Stromal cell of bone marrow (primary cell): ENCODE results near the gene ZER1.
A peak's percentile ranks its signal among the peaks of the same experiment; 100 is the strongest.

Source experiments
- DNase-seq: peaks from one replicate; pipeline ENCODE4 v3.0.0-alpha.2; 2012; ENCODE audit warnings: low read depth

ZER1 gene

DNA sequence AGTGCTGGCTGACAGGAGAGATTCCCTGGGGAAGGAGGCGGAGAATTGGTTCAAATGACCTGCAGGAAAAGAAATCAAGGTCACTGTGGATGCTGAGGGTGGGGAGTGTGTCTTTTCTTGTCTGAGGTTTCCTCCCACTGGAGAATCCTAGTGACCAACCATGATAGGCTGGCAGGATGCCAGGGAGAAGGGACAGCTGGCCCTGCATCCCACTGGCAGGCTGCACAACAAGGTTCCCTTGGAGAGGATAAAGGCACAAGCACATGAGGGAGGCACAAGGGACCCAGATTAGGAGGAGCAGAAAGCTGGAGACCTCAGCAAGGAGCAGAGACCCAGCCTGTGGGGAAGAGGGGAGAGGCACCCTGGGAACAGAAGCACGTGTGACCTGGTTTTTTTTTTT is 36.4 kb downstream of the ZER1 start:
- no peak for DNase-seq

GRCh38 chr9:128733256-128733655 is 38.5 kb downstream of the ZER1 start:
- peak; percentile 45 for DNase-seq

DNA sequence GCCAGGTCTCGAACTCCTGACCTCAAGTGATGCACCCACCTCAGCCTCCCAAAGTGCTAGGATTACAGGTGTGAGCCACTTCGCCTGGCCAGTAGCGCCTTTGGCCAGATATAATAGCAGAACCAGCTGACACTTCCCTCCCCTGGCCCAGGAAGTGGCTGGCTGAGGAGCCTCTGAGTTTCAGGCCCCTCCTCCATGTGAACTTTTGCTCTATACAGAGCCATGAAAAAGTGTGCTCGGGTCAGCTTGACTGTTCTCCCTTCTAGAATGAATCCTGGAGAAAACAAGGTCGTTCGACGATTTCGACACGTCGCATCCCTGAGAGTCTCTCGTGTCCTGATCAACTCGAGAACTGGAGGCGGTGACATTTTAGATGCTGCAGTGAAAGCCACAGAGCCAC is 39.2 kb downstream of the ZER1 start:
- no peak for DNase-seq

GRCh38 chr9:128731691-128732090 is 40.0 kb downstream of the ZER1 start:
- DNase-seq, result no peak

- DNase-seq, result no peak
Observed at GRCh38 chr9:128731093-128731492, 40.6 kb downstream of the ZER1 start.

GRCh38 chr9:128729766-128730517 is 41.8 kb downstream of the ZER1 start:
- DNase-seq, result no peak

DNA sequence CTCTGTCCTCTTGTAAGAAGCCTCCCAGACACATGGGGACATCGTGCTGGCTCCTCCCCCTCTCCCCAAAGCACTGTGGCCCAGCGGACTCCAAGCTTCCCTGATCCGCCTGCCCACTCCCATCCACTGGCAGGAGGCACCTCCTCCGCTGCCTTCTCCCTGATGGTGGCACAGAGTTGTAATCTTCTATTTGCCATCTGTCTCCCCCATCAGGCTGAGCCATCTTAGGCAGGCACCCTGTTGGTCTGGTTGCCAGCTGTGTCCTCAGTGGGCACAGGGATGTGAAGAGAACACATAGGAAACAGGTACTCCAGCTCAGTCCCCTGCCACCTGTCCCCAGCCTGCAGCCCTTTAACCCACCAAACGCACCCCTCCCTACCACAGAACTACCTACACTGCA is 42.4 kb downstream of the ZER1 start:
- DNase-seq, result no peak

DNA sequence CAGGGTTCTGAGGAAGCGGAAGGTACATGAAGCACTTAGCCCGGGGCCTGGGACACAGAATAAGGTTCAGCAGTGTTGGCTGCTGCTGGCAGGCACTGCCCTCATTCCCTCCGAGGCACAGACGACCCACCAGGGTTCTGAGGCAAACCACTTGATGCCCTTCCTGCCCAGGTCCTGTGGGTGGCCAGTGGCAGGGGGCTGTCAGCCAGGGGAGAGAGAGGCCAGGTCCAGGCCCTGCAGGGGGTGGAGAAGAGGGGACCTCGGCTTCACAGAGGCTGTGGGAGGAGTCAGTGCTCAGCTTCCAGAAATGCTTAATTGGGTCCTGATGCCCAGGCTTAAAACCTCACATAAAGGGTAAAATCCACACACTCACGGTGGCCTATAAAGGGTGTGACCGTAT is 43.4 kb downstream of the ZER1 start:
- DNase-seq, result no peak

GRCh38 chr9:128727640-128728248 is 44.0 kb downstream of the ZER1 start:
- no peak for DNase-seq

GRCh38 chr9:128724744-128725211 is 46.9 kb downstream of the ZER1 start:
- peak; percentile 50 for DNase-seq

DNA sequence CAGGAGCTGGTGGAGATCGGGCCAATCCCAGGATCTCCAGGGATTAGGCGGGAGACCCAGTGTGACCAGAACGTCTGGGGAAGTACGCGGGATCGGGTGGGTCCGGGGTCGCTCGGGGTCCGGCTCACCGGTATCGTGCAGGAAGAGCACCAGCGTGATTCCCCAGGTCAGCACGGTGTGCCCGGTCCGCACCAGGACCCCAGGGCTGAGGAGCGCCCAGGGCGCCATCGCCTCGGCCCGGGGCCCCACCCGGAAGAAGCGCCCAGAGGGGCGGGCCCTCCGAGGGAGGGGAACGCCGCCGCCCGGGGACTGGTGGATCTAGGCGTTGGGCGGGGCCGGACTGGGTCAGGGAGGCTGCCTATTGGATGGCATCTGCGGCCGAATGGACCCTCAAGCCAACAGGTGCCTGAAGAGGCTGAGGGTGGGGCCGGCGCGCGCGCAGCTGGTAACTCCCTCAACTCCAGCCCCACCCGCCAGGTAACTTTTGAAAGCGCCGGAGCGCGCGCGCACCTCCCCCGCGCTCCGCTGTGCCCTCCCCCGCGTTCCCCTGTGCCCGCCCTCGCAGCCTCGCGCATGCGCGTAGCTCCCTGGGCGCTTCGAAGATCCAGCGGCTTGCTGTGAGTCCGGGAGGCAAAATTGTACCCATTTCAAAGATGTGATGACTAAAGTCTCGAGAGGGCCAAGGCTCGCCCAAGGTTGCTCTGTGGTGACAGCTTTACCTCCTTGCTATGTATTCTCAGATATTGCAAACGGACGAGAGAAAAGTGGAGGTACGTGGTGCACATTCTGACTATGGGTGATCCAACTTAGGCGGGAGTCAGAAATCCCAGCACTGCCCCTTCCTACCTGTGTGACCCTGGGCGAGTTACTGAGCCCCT is 47.6 kb downstream of the ZER1 start, which contains the start of gene ZDHHC12:
ZDHHC12 (minus strand) TSS at position 262 of the 878 bp plus-strand sequence; CDS start at position 228, 34 bp downstream.
- DNase-seq, result peak; percentile 79

DNA sequence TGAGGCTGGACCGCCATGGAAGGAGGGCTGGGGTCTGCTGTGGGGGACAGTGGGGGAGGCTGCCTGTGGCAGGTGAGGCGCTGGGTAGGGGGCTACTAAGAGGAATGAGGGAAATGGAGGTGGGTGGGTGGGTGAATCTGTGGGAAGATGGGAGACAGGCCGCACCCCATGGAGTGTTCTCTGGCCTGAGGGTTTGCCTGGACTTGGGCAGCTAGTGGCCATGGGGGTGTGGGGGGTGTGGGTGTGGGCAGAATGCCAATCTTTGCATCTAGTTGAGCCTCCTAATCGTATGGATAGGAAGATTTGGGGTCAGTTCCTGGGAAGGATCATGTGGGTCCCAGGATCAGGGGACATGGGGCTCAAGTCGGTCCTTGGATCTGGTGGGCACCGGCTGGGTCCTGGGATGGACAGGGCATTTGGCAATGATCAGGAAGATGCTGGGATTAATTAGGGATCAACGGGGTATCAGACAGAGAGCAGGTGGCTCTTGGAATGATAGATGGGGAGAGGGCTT is 48.3 kb downstream of the ZER1 start:
- no peak for DNase-seq

- DNase-seq, result no peak
Observed at GRCh38 chr9:128722380-128723351, 49.1 kb downstream of the ZER1 start.

DNA sequence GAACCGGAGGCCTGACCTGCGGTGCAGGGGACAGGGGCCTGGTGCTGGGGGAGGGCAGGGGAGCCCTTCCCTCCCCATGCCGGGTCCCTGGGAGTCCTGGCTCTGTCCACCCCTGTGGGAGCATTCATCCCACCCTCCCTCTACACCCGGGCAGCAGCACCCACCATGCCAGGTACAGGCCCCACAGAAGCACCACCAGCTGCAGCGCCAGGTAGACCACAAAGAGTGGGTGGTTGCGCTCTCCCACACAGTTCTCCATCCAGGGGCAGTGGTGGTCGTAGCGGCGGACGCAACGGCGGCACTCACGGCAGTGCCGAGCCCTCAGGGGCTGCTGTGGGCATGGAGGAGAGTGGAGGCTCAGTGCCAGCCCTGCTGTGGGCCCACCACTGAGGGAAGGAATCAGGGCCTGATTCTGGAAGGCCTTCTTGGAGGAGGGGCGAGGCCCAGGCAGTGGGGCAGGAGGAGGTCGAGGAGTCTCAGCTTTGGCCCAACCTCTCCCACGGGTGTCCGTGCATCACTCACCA is 50.2 kb downstream of the ZER1 start:
- no peak for DNase-seq

DNA sequence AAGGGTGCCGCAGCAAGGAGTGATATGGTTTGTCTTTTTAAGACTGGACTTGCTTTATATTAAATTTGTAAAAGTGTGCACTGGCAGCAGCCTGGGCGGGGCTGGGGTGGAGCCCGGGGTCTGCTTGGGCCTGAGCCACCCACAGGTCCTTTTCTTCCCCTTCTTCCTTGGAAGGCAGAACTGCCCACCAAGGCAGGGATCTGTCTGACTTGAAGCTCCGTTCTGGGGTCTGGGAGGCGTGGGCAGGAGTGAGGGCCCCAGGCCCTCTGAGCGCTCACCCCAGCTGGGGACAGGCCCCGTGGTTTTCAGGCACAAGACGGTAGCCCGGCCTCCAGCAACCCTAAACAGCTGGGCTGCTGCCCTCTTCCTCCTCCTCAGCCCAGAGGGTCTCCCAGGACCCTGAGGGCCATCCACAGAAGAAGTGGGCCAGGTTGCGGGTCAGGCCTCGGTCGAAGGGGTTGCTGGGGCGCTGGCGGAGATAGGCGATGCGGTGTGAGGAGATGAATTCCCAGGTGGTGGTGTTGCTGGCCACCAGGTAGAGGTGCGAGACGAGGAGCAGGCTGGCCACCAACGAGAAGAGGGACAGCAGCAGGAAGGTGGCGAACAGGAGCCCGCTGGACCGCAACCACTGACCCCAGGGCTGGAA is 50.8 kb downstream of the ZER1 start:
- no peak for DNase-seq

DNA sequence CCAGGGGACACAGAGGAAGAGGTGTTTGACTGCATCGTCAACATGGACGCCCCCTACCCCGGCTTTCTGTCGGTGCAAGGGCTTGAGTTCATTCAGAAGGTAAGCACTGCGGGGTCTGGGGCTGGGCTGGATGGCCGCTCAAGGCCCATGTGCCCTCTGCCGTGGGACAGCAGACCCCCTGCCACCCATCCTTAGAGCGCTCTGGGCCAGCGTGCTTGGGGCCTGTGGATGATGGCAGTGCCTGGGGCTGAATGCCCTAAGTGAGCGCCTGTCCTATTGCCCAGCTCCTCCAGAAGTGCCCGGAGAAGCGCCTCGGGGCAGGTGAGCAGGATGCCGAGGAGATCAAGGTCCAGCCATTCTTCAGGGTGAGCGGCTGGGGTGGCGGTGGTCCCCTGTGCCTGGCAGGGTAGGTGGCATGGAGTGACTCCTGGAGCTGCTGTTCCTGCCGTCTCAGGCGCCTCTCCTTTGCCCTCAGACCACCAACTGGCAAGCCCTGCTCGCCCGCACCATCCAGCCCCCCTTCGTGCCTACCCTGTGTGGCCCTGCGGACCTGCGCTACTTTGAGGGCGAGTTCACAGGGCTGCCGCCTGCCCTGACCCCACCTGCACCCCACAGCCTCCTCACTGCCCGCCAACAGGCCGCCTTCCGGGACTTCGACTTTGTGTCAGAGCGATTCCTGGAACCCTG is 51.7 kb downstream of the ZER1 start:
- DNase-seq, result no peak

GRCh38 chr9:128718475-128718874 is 53.3 kb downstream of the ZER1 start:
- DNase-seq, result no peak

DNA sequence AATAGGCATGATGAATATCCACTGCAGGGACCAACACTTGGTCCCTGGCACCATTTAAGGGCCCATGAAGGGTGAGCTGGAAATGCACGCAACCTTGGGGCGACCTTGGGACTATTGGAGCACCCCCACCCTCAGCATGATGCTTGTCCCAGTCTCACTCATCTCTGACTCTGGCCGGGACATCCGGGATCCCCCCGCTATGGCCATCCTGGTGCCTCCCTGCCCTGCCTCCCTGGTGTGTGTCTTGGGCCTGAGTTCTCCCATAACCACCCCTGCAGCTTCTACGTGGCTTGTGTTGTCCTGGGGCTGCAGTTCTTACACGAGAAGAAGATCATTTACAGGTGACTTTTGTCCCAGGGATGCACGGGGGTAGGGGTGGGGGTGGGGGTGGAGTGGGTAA is 53.7 kb downstream of the ZER1 start:
- no peak for DNase-seq

DNA sequence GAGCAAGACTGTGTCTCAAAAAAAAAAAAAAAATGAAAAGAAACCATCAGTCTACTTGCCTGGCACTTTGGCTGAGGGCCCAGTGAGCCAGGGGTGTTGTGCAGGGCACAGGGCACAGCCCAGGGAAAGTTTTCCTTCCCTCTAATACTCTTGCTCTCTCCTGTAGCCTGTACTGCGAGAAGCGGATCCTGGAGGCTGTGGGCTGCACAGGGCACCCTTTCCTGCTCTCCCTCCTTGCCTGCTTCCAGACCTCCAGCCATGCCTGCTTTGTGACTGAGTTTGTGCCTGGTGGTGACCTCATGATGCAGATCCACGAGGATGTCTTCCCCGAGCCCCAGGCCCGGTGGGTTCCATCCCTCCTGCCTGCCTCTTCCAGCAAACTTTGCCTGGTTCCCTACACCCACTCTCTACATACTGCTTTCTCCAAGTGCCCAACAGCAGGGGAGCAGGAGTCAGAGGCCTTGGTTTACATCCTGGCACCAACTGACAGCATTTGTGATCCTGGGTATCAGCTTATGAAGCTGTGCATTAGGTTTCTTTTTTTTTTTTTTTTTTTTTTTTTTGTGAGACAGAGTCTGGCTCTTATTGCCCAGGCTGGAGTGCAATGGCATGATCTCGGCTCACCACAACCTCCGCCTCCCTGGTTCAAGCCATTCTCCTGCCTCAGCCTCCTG is 55.0 kb downstream of the ZER1 start:
- no peak for DNase-seq
